GM18867 (cell line): ENCODE results near the gene ATP2B2.

Experiments
- ATAC-seq: cut with Tn5 transposase; IDR thresholded peaks from one replicate; pipeline ENCODE4 v1.9.1; 2021; ENCODE audit warnings: mild to moderate bottlenecking, moderate library complexity; ENCODE audit not compliant: unreplicated experiment

ATP2B2 gene

DNA sequence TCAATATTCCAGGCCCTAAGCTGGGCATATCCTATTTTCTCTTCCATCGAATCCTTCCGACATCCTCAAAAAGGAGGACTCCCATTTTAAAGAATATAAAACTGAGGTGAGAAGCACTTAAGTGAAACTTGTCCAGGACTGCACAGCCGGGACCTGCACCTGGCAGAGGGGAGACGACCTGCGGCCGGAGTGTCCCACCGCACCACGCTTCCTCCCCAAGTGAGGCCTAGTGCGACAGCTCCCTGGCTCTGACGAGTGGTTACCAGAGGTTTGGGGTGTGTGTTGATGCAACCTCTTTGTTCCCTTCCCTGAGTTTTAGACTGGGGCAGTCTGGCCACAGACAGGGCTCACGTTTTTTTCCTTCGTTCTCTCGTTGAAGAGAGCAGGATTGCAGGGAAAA is 24.9 kb upstream of the ATP2B2 start:
- no peak for ATAC-seq

DNA sequence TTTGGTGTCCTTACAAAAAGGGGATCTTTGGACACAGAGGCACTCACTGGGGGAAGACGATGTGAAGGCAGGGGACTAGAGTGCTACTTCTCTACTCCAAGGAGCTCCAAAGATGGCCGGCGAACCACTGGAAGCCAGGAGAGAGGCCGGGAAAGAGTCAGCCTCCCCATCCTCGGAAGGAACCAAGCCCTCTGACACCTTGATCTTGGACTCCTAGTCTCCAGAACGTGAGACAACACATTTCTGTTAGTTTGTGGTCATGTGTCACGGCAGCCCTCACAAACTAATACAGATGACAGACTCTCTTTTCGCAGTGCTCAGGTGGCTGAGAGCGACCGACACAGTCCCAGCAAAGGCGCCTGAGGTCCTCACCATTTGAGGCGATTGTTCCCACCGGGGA is 24.4 kb upstream of the ATP2B2 start:
- no peak for ATAC-seq

DNA sequence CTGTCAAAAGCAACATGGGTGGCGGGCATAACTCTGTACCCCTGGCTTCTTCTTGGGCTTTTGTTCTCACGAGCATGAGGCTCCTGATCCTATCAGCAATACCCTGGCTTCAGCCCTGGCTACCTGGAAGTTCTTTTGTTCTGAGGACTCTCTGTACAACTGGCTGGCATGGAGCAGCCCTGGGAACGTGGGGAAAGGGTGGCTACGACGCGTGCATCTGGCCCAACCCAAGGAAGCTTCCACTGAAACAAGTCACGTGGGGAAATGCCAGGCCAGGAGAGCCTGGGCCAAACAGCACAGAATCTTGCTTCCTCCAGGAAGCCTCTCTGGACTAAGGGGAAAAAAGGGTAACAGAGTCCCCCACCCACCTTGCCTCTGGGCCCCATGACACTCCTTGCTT is 22.7 kb upstream of the ATP2B2 start:
- no peak for ATAC-seq

DNA sequence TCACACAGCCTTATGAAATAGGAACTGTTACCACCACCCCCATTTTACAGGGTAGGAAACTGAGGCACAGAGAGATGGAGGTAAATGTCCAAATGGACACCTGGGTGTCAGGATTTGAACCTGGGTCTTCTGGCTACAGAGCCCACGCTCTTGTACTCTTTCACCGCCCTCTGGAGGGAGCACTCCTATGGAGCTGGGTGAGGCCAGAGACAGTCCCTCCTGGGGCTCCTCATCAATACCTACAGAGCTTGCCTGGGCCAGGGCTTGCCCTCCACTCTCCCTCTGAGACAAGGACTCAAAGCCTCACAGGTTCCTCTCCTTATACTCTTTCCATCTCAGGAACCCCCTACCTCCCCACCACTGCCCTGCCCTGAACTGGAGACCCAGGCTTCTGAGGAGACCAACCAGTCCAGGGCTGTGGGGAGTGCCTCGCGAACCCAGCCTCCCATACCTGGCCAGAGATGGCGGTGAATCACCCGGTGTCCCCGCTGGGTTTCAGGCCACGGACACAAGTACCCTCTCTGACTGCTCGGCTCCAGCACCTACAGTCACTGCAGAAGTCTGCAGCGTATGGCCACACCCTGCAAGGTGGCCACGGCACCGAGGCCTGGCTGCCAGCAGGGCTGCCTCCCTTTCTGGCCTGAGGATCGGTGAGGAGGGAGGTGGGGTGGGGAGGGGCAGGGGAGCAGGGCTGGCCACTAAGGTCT is 22.1 kb upstream of the ATP2B2 start:
- ATAC-seq: no peak

DNA sequence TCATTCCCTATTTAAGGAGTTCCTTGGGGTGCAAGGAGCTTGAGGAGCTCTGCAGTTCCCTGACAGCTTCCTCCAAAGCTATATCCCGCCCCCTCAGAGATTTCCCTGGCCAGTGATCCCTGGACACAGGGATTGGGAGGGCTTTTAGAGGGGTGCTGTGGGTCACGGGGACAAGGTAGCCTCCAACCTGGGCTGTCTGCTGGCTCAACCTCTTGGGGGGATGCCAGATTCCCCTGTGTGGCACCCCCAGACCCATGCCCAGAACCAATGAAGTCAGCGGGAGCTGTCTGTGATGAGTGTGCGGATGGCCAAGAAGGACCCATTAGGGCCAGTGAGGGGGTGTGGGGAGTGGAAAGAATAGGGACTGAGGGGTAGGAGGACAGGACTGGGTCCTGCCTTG is 21.0 kb upstream of the ATP2B2 start:
- no peak for ATAC-seq

DNA sequence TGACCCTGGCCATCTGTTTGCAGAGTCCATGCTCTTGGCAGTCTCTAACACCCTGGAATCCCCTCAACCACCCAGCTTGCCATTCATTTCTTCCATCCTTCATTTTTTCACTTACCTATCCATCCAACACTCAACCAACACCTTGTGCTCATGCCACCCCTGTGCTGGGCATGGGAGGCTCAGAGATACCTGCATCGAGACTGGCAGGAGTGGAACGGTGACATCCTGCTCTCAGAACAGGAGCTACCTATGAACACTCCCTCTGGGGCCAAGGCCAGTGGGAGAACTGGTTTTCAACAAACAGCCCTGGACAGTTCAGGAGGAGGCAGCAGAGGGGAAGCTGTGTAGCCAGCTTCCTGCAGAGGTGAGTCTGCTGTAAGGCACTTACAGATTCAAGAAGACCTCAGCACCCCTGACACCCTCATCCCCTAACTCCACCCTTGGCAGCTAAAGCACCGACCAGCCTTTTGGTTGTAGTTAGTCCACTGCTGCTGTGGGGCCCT is 19.5 kb upstream of the ATP2B2 start:
- no peak for ATAC-seq

DNA sequence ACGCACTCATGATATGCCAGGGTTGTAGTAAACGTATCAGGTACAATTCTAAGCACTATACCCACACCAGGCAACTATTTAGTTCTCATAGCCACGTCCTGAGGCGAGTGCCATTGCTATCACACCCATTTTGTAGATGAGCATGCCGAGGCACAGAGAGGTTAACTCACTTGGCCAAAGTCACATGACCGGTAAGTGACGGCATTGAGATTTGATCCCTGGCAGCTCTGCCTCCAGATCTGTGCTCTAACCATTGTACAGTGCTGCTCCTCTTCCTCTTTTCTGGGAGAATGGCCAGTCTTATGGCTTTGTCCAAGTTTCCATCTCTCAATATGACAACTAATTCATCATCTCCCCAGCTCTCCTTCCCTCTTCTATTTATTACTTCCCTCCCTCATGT is 18.9 kb upstream of the ATP2B2 start:
- no peak for ATAC-seq

DNA sequence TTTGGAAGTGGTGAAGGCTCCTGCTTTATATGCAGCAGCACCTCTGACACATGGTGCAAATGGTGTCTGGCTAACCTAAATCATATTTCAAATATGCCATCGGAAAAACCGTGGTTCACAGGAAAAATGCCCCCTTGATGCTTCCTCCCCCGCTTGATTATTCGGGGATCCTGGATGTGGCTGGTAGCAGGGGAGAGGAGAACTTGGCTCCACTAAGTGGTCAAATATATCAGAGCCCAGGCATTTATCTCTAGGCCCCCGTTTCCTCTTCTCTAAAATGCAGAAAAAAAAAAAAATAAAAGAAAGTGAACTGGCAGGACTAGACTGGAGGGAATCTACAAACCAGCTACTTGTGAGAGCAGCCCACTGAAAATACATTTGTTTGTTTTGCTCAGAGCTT is 18.2 kb upstream of the ATP2B2 start:
- no peak for ATAC-seq

DNA sequence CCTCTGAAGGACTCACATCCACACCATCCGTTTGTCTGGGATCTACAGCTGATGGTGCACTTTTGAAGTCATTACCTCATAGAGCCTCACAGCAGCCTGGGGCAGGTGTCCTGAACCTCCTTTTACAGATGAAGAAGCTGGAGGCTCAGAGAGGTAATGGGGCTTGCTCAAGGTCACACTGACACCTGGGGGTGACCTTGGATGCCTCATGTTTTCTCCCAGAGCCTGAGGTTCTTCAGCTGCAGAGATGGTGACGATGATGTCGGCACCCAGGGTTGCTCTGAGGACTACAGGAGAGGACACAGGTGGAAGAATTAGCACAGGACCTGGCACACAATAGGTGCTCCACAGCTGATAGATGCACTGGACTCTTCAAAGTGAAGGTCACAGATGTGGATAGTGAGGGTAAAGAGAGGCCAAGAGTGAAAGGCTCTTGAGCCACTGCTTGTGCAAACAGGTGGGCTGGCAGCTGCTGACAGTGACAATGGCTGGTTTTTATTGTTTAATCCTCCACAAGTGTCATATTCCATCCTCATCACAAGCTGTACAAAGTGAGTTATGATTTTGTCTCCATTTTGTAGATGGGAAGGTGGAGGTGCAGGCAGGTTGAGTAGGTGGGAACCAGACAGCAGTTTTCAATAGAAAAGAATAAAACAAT is 17.4 kb upstream of the ATP2B2 start:
- no peak for ATAC-seq

DNA sequence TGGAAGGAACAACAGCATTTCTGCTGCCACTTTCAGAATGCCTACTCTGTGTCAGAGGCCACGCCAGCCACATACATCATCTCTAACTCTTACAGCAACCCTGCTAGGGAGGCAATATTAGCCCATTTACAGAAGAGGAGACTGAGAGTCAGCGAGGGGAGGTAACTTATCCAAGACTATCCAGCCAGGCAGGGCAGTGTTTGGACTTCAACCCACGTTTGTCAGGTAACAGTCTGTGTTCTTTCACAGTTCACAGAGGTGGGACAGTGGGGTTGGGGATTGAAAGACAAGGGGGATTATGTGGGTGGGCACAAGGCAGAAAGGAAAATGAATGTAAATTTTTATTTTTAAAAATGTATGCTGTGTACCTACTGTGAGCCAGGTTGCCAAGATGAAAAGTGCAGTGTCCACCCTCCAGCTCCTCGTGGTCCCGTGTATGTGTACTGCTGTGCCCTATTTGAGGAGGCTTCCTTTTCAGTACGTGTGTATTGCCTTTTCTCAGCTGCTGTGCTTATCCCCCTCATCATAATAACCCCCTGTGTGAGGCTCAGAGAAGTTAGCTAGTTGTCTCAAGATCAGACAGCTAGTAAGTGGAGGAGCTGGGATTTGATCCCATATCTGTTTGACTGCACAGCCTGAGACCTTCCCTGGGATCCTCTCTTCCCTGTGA is 16.5 kb upstream of the ATP2B2 start:
- no peak for ATAC-seq

DNA sequence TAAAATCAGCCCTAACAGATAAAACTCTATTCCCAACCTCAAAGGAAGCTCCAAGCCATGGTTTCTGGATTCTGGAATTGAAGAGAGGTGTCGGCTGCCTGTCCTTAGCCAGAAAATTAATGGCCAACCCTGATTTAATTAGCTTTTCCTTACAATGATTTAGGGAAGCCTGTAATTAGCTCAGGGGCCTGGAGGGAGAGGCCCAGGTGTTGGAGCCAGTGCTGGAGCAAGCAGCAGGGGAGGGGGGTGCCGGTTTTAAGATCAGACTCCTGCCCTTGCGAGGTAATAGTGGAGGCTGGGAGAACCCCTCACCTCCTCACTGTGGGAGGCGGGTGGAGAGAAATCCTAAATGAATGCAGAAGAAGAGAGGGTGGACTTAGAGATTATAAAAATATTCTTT is 14.7 kb upstream of the ATP2B2 start:
- no peak for ATAC-seq

DNA sequence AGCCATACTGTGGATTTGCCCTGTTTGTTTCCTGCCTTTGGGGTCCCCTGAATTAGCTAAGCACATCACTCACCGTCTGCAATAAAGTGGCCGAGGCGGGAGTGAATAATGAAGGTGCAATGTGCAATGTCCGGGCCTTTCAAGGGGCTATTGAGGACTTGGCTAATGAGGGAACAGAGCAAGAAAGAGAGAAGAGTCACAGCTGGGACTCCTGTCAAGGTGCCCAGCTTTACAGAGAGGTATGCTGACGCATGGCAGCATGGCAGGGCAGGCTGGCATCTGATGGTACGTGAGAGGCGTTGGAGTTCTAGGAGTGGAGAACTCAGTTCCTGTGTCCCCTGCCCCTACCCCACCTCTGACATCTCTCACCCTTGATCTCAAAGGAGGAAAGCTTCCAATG is 13.8 kb upstream of the ATP2B2 start:
- no peak for ATAC-seq

DNA sequence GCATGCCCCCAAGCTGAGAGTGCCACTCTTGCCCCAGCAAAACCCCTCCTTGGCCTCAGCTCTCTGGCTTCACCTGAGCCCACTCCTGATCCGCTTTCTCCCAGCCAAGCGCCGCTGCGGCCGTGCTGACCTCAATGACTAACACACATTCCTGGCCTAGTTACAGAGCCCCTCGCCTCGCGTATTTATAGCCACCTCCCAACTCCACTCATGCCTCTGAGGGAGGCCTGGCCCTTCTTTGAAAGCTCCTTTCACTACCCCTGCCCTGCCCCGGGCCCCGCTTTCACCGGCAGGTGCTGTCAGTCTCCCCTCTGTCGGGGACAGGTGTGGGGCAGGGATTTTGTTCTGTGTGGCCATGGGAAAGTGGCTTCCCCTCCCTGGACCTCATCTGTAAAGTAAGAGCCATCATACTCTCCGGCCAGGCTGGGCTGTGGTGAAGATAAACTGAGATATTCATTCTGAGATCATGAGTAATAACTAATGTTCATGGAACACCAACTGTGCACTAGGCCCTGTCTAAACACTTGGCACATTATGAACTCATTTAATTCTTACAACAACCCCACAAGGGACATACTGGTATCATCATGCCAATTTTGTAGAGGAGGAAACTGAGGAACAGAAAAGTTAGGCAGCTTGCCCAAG is 13.2 kb upstream of the ATP2B2 start:
- no peak for ATAC-seq

DNA sequence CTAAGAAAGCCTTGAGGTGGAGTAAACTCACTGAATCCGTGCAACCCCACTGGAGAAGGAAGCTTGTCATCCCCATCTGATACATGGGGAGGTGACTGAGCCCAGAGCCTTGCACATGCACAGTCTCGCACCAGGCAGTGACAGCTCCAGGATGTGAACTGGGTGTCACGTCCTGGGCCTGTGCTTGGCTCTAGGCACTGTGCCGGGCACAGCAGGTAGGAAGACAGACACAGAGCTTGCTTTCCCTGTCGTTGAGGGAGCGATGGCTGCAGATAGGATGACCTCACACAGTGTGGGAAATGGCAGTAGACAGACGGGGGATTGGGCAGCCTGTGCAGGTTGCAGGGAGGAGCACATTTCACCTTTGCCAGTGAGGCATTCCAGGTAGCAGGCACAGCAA is 12.2 kb upstream of the ATP2B2 start:
- ATAC-seq: no peak

DNA sequence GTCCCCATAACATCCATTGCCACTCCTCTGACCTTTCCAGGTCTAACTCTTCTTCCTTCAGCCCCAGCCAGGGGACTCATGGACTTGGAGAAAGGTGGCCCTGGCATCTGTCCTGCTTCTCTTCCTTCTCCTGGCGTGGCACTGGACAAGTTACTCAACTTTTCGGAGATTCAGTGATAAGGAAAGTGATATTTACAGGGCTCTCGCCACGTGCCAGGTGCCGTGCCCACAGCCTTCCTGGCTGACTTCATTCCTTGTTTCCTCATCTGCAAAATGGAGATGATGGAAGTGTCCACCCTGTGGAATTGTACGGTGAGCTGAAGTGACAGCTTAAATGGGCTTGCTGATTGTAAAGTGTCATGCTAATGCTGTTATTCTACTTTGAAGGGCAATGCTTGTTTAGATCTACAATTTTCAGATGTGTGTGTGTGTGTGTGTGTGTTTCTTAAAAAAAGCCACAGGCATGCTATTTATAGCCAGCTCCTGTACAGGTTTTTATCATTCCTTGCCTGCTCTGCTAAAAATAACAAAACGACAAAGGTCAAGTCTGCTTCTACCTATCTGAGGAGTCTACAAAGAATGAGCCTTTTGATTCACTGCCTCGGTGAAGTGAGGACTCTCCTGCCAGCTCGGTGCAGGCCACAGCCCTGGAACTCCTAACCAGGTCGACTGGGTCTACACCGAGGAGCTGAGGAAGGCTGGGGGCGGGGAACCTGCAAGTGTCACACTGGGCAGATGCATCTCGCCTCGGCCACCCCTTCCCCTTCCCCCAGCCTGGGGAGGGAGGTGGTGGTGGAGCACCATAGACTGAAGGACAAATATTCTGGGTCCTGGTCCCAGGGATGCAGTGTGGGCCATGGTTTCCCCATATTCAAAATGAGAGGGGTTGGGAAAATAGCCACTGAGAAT is 11.4 kb upstream of the ATP2B2 start:
- ATAC-seq: no peak

DNA sequence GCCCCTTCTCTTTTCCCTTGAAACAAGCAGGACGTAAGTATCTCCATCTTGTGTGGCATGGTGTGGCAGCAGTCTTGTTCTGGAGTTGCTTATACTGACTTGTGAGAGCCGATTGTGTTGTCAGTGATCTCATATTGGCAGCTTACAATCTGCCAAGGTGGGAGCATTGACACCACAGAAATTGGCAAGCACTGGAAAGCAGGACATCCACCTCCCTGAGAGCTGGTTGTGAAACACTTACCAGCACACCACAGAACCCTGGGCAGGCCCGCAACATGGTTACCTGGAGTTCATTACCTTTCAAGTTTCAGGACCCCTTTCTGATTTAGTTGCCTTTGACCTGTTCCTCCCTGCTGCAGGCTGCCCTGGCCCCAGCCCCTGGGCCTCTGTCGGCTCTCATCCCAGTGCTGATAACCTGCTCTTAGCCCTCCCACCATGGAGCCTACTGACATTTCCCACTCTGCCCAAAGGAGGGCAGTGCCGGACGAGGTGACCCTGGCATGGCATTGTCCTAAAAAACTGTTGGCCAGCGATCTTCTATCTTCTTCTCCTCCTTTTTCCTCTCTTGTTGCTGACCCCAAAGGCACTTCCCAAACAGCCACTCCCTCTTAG is 10.6 kb upstream of the ATP2B2 start:
- no peak for ATAC-seq

DNA sequence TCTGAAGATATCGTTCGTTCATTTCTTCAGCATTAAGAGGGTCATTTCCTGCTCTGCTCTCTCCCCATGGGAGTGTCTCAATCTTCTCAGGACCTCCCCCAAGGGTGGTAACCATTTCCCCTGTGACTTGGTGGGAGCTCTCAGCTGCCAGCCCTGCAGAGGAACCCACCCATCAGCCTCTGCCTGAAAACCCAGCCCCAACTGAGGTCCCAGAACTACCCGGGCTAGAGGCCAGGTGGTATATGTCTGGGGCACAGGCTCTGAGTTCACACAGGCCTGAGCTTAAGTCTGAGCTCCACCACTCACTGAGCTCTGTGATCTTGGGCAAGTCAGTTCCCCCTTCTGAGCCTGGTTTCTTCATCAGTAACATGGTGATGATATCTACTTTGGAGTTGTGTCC is 10.0 kb upstream of the ATP2B2 start:
- ATAC-seq: no peak

DNA sequence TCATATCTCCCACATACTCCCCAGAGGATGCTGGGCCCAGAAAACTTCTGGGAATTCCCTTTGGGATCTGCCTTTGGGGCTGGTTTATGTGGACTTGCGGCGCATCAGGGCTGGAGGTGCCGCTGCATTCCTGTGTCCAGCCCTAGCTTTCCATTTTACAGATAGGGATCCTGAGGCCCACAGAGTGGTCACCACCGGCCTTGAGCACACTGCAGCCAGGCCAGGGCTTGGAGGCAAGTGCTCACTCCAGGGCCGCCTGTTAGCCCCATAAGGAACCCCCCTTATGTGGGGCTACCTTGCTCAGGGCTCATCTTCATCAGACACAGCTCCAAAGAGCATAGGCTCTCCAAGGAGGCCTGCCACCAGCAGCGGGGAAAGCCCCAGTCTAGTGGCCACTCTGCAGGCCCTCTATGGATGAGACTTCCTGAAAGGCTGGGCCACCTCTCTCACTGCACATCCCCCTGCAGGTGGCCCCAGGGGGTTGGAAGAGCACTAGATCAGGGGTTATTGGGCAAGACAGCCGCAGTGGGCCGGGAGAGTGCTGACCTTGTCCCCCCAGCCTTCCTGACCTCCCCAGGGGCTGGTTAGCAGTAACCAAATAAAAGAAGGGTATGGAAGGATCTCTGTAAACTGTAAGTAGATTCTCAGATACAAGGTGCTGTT is 9.2 kb upstream of the ATP2B2 start:
- no peak for ATAC-seq

DNA sequence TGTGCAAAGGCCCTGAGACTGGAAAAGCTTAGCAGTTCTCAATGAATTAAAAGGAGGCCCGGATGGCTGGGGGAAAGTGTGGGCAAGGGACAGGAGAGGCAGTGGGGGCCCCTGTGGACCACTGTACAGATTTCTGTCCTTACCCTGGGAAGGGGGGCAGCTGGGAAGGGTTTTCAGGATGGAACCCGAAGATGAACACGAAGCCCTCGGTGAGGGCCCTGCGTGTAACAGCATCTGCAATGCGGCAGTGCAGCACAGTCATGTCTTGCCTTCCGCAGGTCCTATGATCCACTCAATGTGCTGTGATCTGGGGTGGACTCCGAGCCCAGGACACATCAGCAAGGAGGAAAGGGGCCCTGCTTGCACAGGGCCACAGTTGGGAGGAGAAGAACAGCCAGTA is 7.9 kb upstream of the ATP2B2 start:
- no peak for ATAC-seq

DNA sequence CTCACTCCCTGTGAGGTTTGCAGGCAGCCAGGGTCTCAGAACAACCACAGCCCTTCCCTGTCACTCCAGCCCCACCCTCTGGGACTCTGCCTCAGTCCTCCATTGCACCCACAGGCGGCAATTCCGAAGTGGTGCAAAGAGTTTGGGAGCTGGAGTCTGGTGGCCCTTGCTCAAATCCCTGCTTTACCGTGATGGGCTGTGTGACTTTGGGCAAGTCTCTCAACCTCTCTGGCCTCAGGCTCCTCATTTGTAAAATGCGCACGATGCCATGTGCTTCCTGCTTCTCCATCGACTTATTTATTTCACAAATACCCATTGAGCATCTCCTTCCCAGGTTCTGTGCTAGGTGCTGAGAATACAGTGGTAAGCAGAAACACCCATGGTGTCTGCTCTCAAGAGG is 7.3 kb upstream of the ATP2B2 start:
- ATAC-seq: no peak
